Brain microvascular endothelial cell (primary cell): ENCODE results near the gene OR4E1.

Experiments
- DNase-seq: peaks from one replicate; pipeline ENCODE4 v3.0.0-alpha.2; 2020
- H3K27ac ChIP-seq: fragments of 250-450 bp; sonication (Bioruptor Pico); 2 replicates; pipeline ENCODE4 v1.5.1; 2020; ENCODE audit warnings: mild to moderate bottlenecking, moderate library complexity
- H3K27me3 ChIP-seq: fragments of 250-450 bp; sonication (Bioruptor Pico); replicated peaks from 2 replicates; pipeline ENCODE4 v1.5.1; 2020; ENCODE audit warnings: mild to moderate bottlenecking
- H3K36me3 ChIP-seq: fragments of 250-450 bp; sonication (Bioruptor Pico); replicated peaks from 2 replicates; pipeline ENCODE4 v1.5.1; 2020; ENCODE audit warnings: mild to moderate bottlenecking
- H3K4me3 ChIP-seq: 2 replicates; pipeline ENCODE4 v1.5.1; 2011; ENCODE audit warnings: low read depth, mild to moderate bottlenecking, control low read depth, low read length, moderate library complexity
- CTCF ChIP-seq: IDR thresholded peaks from 2 replicates; pipeline ENCODE4 v1.5.1; 2011; ENCODE audit warnings: low read depth, mild to moderate bottlenecking, moderate library complexity, low read length, control low read depth, inconsistent platforms; ENCODE audit errors: missing control alignments
- in situ Hi-C: cut with HindIII; loops from 2 replicates; pipeline ENCODE4 v1.10.0; 2017; ENCODE audit warnings: low sequenced_read_pairs, low pct_ligation_motif_present

The OR4E1 gene

GRCh38 chr14:21673718-21674117 is at the start of gene OR4E1:
Gene OR4E1, minus strand, starts transcription at chr14:21673818. Its CDS starts 2,883 bp downstream, at chr14:21670935.
- no peaks in the 10 kb centered on the region for H3K27me3 ChIP-seq
- DNase-seq = no peak
- H3K36me3 ChIP-seq = no peaks in the 10 kb centered on the region
- no peak for TF ChIP-seq CTCF
- in situ Hi-C loops = no loop called here
- H3K27ac ChIP-seq = no peak within 1 kb of the TSS
- H3K4me3 ChIP-seq = no peak within 1 kb of the TSS

- Histone ChIP-seq H3K36me3 (no peaks in the 10 kb centered on the region), H3K27me3 (no peaks in the 10 kb centered on the region), H3K27ac (no peak overlapping the region), H3K4me3 (no peak overlapping the region)
- no peak for DNase-seq
- no peak for TF ChIP-seq CTCF
- in situ Hi-C loops = no loop called here
Measured at GRCh38 chr14:21721504-21721903, 47.9 kb upstream of the OR4E1 start.

- Histone ChIP-seq H3K27me3 (no peaks in the 10 kb centered on the region), H3K4me3 (no peak overlapping the region), H3K27ac (no peak overlapping the region), H3K36me3 (no peaks in the 10 kb centered on the region)
- in situ Hi-C loops = no loop called here
- DNase-seq = no peak
- TF ChIP-seq CTCF = no peak
Measured at GRCh38 chr14:21719841-21720240, 46.2 kb upstream of the OR4E1 start.

- no peak for TF ChIP-seq CTCF
- in situ Hi-C loops = no loop called here
Measured at GRCh38 chr14:21714318-21714929, 40.8 kb upstream of the OR4E1 start.

GRCh38 chr14:21712036-21712435 is 38.4 kb upstream of the OR4E1 start:
- in situ Hi-C loops = no loop called here
- Histone ChIP-seq H3K36me3 (no peaks in the 10 kb centered on the region), H3K27ac (no peak overlapping the region), H3K27me3 (no peaks in the 10 kb centered on the region), H3K4me3 (no peak overlapping the region)
- DNase-seq = no peak
- TF ChIP-seq CTCF = no peak

More at GRCh38 chr14:21714318-21714929, 40.8 kb upstream of the OR4E1 start:
- no peak overlapping the region for H3K4me3 ChIP-seq
- H3K36me3 ChIP-seq = no peaks in the 10 kb centered on the region
- no peak overlapping the region for H3K27ac ChIP-seq
- DNase-seq = no peak
- no peaks in the 10 kb centered on the region for H3K27me3 ChIP-seq
